HEK293 (cell line): Measurements from ENCODE around the gene MSRB3.

ENCODE experiments used
- CTCF ChIA-PET: fragments of 350-600 bp; formaldehyde crosslinking; extraction: SDS; loops from one replicate; lab custom pipeline; 2021; ENCODE audit warnings: antibody characterized with exemption; lab: Yijun Ruan, JAX
- POLR2A ChIA-PET: fragments of 300-600 bp; formaldehyde crosslinking; extraction: SDS; loops from one replicate; lab custom pipeline; 2020; ENCODE audit warnings: antibody characterized with exemption, inconsistent platforms; lab: Yijun Ruan, JAX
- H3K27ac ChIP-seq: fragments of 200-500 bp; sonication (Bioruptor generic); 2 replicates; pipeline ENCODE4 v1.5.1; 2014; ENCODE audit warnings: low read depth, low read length, control low read depth, inconsistent platforms; ENCODE audit errors: extremely low read depth
- H3K36me3 ChIP-seq, 2 experiments: fragments of 200-500 bp in 1 of 2; sonication (Bioruptor generic) in 1 of 2; 1 replicate in 1 of 2; 2 replicates in 1 of 2; pipeline ENCODE4 v1.5.1; 2014 to 2017; ENCODE audit warnings: inconsistent platforms in 2 of 2, low read length in 2 of 2; ENCODE audit not compliant: control insufficient read depth in 2 of 2, insufficient read depth in 1 of 2
- H3K4me1 ChIP-seq: fragments of 200-500 bp; sonication (Bioruptor generic); 2 replicates; pipeline ENCODE4 v1.5.1; 2014; ENCODE audit warnings: mild to moderate bottlenecking, low read length, inconsistent platforms; ENCODE audit not compliant: control insufficient read depth, insufficient read depth
- H3K4me3 ChIP-seq: 2 replicates; pipeline ENCODE4 v1.5.1; 2011; ENCODE audit warnings: low read depth, mild to moderate bottlenecking, control low read depth, low read length, moderate library complexity
- H3K9me3 ChIP-seq: fragments of 200-500 bp; sonication (Bioruptor generic); 2 replicates; pipeline ENCODE4 v1.5.1; 2014; ENCODE audit warnings: low read depth, low read length, inconsistent platforms; ENCODE audit not compliant: control insufficient read depth, insufficient read depth
- BCL11B ChIP-seq: fragments of 450-650 bp; formaldehyde crosslinking; IDR thresholded peaks from 2 replicates; pipeline ENCODE4 v1.5.1; 2016; ENCODE audit warnings: low read depth, missing biosample characterization, missing genetic modification characterization
- KLF1 ChIP-seq: fragments of 450-650 bp; formaldehyde crosslinking; IDR thresholded peaks from 2 replicates; pipeline ENCODE4 v1.5.1; 2016; ENCODE audit warnings: missing biosample characterization, missing genetic modification characterization
- KLF10 ChIP-seq: fragments of 450-650 bp; IDR thresholded peaks from 2 replicates; pipeline ENCODE4 v1.5.1; 2018; ENCODE audit warnings: missing biosample characterization, mild to moderate bottlenecking, missing genetic modification characterization
- SP7 ChIP-seq: fragments of 450-650 bp; formaldehyde crosslinking; IDR thresholded peaks from 2 replicates; pipeline ENCODE4 v1.5.1; 2016; ENCODE audit warnings: missing biosample characterization, missing genetic modification characterization
- TCF7L2 ChIP-seq: IDR thresholded peaks from 2 replicates; pipeline ENCODE4 v1.6.1; 2011; ENCODE audit warnings: low read depth, mild to moderate bottlenecking, inconsistent platforms, low read length, moderate library complexity, borderline replicate concordance
- WT1 ChIP-seq: fragments of 450-650 bp; formaldehyde crosslinking; IDR thresholded peaks from 2 replicates; pipeline ENCODE4 v1.5.1; 2016; ENCODE audit warnings: missing biosample characterization, missing genetic modification characterization
- ZBTB20 ChIP-seq: fragments of 450-650 bp; formaldehyde crosslinking; IDR thresholded peaks from 2 replicates; pipeline ENCODE4 v1.5.1; 2016; ENCODE audit warnings: missing biosample characterization, missing genetic modification characterization
- ZFP41 ChIP-seq: fragments of 450-650 bp; formaldehyde crosslinking; IDR thresholded peaks from 2 replicates; pipeline ENCODE4 v1.5.1; 2016; ENCODE audit warnings: missing biosample characterization, missing genetic modification characterization, borderline replicate concordance
- ZNF211 ChIP-seq: fragments of 450-650 bp; formaldehyde crosslinking; IDR thresholded peaks from 2 replicates; pipeline ENCODE4 v1.5.1; 2016; ENCODE audit warnings: low read depth, missing biosample characterization, missing genetic modification characterization
- ZNF311 ChIP-seq: fragments of 450-650 bp; formaldehyde crosslinking; IDR thresholded peaks from 2 replicates; pipeline ENCODE4 v1.5.1; 2017; ENCODE audit warnings: missing biosample characterization, missing genetic modification characterization, borderline replicate concordance
- ZNF670 ChIP-seq: fragments of 450-650 bp; formaldehyde crosslinking; IDR thresholded peaks from 2 replicates; pipeline ENCODE4 v1.5.1; 2016; ENCODE audit warnings: missing biosample characterization, missing genetic modification characterization, low read depth
- ZNF76 ChIP-seq: fragments of 450-650 bp; formaldehyde crosslinking; IDR thresholded peaks from 2 replicates; pipeline ENCODE4; 2016; ENCODE audit warnings: low read depth, missing biosample characterization, missing genetic modification characterization, borderline replicate concordance
- ZNF777 ChIP-seq: fragments of 450-650 bp; formaldehyde crosslinking; IDR thresholded peaks from 2 replicates; pipeline ENCODE4 v1.5.1; 2017; ENCODE audit warnings: missing biosample characterization, missing genetic modification characterization, borderline replicate concordance
- ZXDB ChIP-seq: fragments of 450-650 bp; formaldehyde crosslinking; IDR thresholded peaks from 2 replicates; pipeline ENCODE4 v1.5.1; 2016; ENCODE audit warnings: missing biosample characterization, missing genetic modification characterization
- TF ChIP-seq, protein P1 (sequence below): fragments of 450-650 bp; formaldehyde crosslinking; IDR thresholded peaks from 2 replicates; pipeline ENCODE4 v1.5.1; 2016; ENCODE audit warnings: missing biosample characterization, missing genetic modification characterization, low read depth
- TF ChIP-seq, protein P2 (sequence below): fragments of 450-650 bp; formaldehyde crosslinking; IDR thresholded peaks from 2 replicates; pipeline ENCODE4 v1.5.1; 2016; ENCODE audit warnings: missing biosample characterization, missing genetic modification characterization
- TF ChIP-seq, protein P3 (sequence below): fragments of 450-650 bp; IDR thresholded peaks from 2 replicates; pipeline ENCODE4 v1.5.1; 2018; ENCODE audit warnings: missing biosample characterization, mild to moderate bottlenecking, missing genetic modification characterization
- TF ChIP-seq, protein P4 (sequence below): fragments of 450-650 bp; formaldehyde crosslinking; conservative IDR thresholded peaks from 2 replicates; pipeline ENCODE4 v1.5.1; 2016; ENCODE audit warnings: low read depth, missing biosample characterization, missing genetic modification characterization
- TF ChIP-seq, protein P5 (sequence below): fragments of 450-650 bp; formaldehyde crosslinking; IDR thresholded peaks from 2 replicates; pipeline ENCODE4 v1.5.1; 2016; ENCODE audit warnings: missing biosample characterization, missing genetic modification characterization

Gene MSRB3

DNA sequence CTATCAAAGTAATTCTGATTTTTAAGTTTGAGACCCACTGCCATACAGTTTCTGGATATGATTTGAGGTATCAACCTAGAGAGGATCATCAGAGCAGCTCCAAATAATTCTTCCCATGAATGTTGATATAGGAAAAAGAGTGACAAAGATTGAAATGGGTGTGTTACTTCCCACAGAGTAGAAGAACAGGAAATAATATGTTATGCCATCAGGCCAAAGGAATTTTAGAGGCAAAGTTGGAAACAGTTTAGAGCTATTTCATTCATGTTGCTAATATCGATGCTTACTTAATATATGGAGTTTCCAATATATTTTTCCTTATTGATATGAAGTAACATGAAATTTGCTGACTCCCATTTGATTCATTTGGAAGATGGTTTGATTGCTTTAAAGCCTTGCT lies 8.9 kb upstream of the MSRB3 start (continued):
- TF ChIP-seq ZNF777 = no peak
- no peak for TF ChIP-seq ZNF76 (tag by site-specific recombination)
- TF ChIP-seq TCF7L2 = no peak
- TF ChIP-seq BCL11B (tag by site-specific recombination) = no peak
- no peak for TF ChIP-seq KLF1
- TF ChIP-seq ZFP41 (tag by site-specific recombination) = no peak
- no peak for TF ChIP-seq WT1 (tag by site-specific recombination)

DNA sequence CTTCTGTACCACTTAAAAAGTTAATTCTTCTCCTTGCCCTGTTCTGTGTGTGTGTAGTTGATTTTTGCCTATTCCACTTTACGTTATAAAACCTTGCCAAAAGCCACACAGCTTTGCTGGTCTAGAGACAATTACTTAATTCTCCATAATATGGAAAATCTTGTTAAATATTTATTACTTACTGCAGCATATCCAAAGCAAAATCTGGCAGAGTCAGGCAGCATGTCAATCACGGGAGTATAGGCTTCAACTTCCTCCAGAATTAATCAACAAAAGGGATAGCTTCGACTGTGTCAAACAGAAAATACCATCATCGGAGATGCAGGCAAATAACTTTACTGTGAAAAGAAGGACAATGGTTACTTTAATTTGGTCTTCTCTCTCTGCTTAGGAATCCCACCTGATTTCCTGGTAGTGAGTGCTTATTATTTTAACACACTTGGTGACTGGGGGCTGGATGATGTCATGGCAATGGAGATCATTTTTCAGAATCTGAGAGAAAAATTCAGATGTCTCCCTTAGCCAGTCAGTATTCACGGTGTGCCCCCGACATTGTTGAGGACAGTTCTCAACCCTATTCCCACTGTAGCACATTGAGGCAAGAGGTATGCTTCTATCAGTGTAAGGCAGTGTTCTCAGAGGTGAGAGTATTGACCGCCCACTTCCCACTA lies 3.7 kb upstream of the MSRB3 start:
- Histone ChIP-seq H3K27ac (no peak overlapping the region), H3K9me3 (no peaks in the 10 kb centered on the region), H3K36me3 (no peaks in the 10 kb centered on the region), H3K4me1 (peaks cover 12% of the 10 kb centered on the region), H3K4me3 (no peak overlapping the region)
- ChIA-PET POLR2A (no interaction called here), CTCF (interaction anchor here (0.6 to 0.8 kb wide), 2 partner anchors 153 to 393 kb away, joined by 3 read pairs; partner anchors contain the start of gene WIF1)
- TF ChIP-seq ZBTB20 = peak; percentile 76
- TF ChIP-seq, protein P1, sequence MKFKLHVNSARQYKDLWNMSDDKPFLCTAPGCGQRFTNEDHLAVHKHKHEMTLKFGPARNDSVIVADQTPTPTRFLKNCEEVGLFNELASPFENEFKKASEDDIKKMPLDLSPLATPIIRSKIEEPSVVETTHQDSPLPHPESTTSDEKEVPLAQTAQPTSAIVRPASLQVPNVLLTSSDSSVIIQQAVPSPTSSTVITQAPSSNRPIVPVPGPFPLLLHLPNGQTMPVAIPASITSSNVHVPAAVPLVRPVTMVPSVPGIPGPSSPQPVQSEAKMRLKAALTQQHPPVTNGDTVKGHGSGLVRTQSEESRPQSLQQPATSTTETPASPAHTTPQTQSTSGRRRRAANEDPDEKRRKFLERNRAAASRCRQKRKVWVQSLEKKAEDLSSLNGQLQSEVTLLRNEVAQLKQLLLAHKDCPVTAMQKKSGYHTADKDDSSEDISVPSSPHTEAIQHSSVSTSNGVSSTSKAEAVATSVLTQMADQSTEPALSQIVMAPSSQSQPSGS = peak; percentile 55; the same call in 1 of the 2 replicates
- TF ChIP-seq, protein P2, sequence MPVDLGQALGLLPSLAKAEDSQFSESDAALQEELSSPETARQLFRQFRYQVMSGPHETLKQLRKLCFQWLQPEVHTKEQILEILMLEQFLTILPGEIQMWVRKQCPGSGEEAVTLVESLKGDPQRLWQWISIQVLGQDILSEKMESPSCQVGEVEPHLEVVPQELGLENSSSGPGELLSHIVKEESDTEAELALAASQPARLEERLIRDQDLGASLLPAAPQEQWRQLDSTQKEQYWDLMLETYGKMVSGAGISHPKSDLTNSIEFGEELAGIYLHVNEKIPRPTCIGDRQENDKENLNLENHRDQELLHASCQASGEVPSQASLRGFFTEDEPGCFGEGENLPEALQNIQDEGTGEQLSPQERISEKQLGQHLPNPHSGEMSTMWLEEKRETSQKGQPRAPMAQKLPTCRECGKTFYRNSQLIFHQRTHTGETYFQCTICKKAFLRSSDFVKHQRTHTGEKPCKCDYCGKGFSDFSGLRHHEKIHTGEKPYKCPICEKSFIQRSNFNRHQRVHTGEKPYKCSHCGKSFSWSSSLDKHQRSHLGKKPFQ = no peak

DNA sequence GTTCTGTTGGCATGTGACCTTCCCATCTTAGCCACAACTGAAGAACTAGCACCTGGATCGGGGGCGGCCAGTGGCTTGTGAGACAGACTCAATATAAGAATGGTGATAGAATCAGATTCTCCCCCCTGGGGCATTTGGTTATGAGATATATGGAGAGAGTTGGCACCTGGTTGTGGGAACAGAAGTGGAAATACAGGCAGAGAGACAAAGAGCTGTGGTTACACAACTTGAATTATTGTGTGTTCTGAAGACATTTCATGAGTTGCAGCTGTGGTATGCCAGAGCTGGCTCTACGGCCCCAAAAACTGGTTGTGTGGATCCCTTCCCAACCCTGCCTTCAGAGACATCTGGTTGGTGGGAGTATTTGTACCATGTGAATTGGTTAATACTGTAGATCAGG lies 2.9 kb upstream of the MSRB3 start:
- no peaks in the 10 kb centered on the region for H3K36me3 ChIP-seq
- H3K4me1 ChIP-seq = peaks cover 21% of the 10 kb centered on the region
- CTCF ChIA-PET = no interaction called here
- POLR2A ChIA-PET = no interaction called here
- TF ChIP-seq, protein P3, sequence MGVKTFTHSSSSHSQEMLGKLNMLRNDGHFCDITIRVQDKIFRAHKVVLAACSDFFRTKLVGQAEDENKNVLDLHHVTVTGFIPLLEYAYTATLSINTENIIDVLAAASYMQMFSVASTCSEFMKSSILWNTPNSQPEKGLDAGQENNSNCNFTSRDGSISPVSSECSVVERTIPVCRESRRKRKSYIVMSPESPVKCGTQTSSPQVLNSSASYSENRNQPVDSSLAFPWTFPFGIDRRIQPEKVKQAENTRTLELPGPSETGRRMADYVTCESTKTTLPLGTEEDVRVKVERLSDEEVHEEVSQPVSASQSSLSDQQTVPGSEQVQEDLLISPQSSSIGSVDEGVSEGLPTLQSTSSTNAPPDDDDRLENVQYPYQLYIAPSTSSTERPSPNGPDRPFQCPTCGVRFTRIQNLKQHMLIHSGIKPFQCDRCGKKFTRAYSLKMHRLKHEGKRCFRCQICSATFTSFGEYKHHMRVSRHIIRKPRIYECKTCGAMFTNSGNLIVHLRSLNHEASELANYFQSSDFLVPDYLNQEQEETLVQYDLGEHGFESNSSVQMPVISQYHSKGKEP (tag by site-specific recombination) = no peak
- TF ChIP-seq ZNF670 (no peak), SP7 (tag by site-specific recombination) (no peak), ZNF211 (tag by site-specific recombination) (no peak), ZNF311 (tag by site-specific recombination) (no peak), ZXDB (tag by site-specific recombination) (no peak), KLF10 (tag by site-specific recombination) (no peak), ZBTB20 (no peak)
- TF ChIP-seq, protein P4, sequence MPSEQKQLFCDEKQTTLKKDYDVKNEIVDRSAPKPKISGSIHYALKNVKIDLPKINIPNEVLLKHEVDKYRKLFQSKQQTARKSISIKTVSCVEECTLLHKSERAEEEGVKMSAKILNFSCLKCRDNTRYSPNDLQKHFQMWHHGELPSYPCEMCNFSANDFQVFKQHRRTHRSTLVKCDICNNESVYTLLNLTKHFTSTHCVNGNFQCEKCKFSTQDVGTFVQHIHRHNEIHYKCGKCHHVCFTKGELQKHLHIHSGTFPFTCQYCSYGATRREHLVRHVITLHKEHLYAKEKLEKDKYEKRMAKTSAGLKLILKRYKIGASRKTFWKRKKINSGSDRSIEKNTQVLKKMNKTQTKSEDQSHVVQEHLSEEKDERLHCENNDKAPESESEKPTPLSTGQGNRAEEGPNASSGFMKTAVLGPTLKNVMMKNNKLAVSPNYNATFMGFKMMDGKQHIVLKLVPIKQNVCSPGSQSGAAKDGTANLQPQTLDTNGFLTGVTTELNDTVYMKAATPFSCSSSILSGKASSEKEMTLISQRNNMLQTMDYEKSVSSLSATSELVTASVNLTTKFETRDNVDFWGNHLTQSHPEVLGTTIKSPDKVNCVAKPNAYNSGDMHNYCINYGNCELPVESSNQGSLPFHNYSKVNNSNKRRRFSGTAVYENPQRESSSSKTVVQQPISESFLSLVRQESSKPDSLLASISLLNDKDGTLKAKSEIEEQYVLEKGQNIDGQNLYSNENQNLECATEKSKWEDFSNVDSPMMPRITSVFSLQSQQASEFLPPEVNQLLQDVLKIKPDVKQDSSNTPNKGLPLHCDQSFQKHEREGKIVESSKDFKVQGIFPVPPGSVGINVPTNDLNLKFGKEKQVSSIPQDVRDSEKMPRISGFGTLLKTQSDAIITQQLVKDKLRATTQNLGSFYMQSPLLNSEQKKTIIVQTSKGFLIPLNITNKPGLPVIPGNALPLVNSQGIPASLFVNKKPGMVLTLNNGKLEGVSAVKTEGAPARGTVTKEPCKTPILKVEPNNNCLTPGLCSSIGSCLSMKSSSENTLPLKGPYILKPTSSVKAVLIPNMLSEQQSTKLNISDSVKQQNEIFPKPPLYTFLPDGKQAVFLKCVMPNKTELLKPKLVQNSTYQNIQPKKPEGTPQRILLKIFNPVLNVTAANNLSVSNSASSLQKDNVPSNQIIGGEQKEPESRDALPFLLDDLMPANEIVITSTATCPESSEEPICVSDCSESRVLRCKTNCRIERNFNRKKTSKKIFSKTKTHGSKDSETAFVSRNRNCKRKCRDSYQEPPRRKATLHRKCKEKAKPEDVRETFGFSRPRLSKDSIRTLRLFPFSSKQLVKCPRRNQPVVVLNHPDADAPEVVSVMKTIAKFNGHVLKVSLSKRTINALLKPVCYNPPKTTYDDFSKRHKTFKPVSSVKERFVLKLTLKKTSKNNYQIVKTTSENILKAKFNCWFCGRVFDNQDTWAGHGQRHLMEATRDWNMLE (tag by site-specific recombination) = no peak
- TF ChIP-seq, protein P5, sequence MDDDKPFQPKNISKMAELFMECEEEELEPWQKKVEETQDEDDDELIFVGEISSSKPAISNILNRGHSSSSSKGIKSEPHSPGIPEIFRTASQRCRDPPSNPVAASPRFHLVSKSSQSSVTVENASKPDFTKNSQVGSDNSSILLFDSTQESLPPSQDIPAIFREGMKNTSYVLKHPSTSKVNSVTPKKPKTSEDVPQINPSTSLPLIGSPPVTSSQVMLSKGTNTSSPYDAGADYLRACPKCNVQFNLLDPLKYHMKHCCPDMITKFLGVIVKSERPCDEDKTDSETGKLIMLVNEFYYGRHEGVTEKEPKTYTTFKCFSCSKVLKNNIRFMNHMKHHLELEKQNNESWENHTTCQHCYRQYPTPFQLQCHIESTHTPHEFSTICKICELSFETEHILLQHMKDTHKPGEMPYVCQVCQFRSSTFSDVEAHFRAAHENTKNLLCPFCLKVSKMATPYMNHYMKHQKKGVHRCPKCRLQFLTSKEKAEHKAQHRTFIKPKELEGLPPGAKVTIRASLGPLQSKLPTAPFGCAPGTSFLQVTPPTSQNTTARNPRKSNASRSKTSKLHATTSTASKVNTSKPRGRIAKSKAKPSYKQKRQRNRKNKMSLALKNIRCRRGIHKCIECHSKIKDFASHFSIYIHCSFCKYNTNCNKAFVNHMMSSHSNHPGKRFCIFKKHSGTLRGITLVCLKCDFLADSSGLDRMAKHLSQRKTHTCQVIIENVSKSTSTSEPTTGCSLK (tag by site-specific recombination) = no peak
- no peak overlapping the region for H3K27ac ChIP-seq
- H3K9me3 ChIP-seq = no peaks in the 10 kb centered on the region
- no peak overlapping the region for H3K4me3 ChIP-seq
